ENCODE measurements around the gene PYCR2. TPM values are rescaled to one million over a fixed set of nuclear protein-coding genes. Genes with fewer than 3 reads are reported as not detected.

PYCR2 gene
- total RNA-seq, 4 donors from 2014 or later, result 38.8 to 55.0 (median 41.0) TPM

DNA sequence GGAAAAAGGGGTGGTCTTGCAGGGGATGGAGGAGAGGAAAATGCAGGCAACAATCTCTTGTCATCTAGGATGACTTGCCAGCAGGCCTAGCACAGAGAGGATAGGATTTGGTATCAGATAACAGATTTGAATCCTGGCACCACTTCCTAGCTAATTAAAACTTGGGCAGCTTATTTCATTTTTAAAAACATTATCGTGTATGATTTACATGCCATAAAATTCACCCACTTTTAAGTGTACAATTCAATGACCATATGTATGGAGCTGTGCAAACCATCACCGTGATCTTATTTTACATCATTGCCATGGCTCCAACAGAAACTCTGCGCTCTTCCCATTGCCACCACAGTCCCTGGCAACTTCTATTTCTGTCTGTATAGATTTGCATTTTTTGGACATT, 6.9 kb downstream of the PYCR2 start:
- no peak for TF ChIP-seq CTCF (IDR thresholded peaks at IDR 0.05)
- DNase-seq, result no peak
- H3K9me3 ChIP-seq, result no peaks in the 10 kb centered on the region
- no peak overlapping the region for H3K27ac ChIP-seq
- no peak overlapping the region for H3K4me3 ChIP-seq (replicated peaks in 1 of 3)
- H3K4me1 ChIP-seq, result no peaks in the 10 kb centered on the region
- 93 to 94% methylated on average over 3 of the region's 3 CpGs for WGBS, 2 donors
- H3K27me3 ChIP-seq, result no peaks in the 10 kb centered on the region
- intact Hi-C loops (cut with DNase I), result no loop called here
- peaks cover 3 to 6% of the 10 kb centered on the region in 2 donors for H3K36me3 ChIP-seq

GRCh38 chr1:225915538-225915991, 8.5 kb downstream of the PYCR2 start:
- peaks cover 3 to 6% of the 10 kb centered on the region in 2 donors for H3K36me3 ChIP-seq
- H3K4me1 ChIP-seq, result peaks cover 0 to 8% of the 10 kb centered on the region in 2 donors
- no peaks in the 10 kb centered on the region for H3K27me3 ChIP-seq
- no peak for TF ChIP-seq POLR2A (IDR thresholded peaks at IDR 0.05)
- no peak for TF ChIP-seq CTCF (IDR thresholded peaks at IDR 0.05)
- intact Hi-C loops (cut with DNase I), result no loop called here
- no peak overlapping the region for H3K27ac ChIP-seq
- 81 to 84% methylated on average over 7 of the region's 7 CpGs for WGBS, 2 donors
- H3K4me3 ChIP-seq (replicated peaks in 1 of 3), result no peak overlapping the region
- DNase-seq, result no peak
- no peaks in the 10 kb centered on the region for H3K9me3 ChIP-seq

DNA sequence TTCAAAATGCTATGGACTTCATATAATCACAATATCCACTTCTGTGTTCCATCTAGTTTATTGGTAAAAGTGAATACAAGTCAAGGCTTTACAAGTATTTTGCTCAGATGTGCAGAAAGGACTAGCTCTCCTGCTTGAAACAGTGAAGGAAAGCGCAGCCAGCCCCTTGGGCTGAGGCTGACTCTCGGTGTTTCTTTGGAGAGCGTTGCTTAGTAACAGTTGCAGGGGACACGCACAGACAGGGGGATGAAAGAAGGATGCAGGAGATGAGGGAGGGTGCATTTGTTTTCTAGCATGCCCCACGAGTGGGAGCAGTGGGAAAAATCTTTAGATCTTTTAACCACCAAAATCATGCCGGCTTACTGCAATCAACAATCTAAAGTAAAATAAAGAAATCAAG, 9.1 kb downstream of the PYCR2 start:
- no peaks in the 10 kb centered on the region for H3K9me3 ChIP-seq
- H3K4me3 ChIP-seq (replicated peaks in 1 of 3), result no peak overlapping the region
- peaks cover 0 to 8% of the 10 kb centered on the region in 2 donors for H3K4me1 ChIP-seq
- TF ChIP-seq POLR2A (IDR thresholded peaks at IDR 0.05) (no peak), CTCF (IDR thresholded peaks at IDR 0.05) (no peak)
- H3K27me3 ChIP-seq, result no peaks in the 10 kb centered on the region
- H3K27ac ChIP-seq, result no peak overlapping the region
- peaks cover 2 to 4% of the 10 kb centered on the region in 2 donors for H3K36me3 ChIP-seq
- WGBS, 2 donors, result 91% methylated on average over 6 of the region's 6 CpGs
- no peak for DNase-seq
- intact Hi-C loops (cut with DNase I), result no loop called here

- no peak overlapping the region for H3K27ac ChIP-seq
- intact Hi-C loops (cut with DNase I), result no loop called here
Measured at GRCh38 chr1:225914391-225914790, 9.7 kb downstream of the PYCR2 start.

More at GRCh38 chr1:225914391-225914790, 9.7 kb downstream of the PYCR2 start:
- WGBS, 2 donors, result 80 to 90% methylated on average over 6 of the region's 6 CpGs
- no peak for TF ChIP-seq CTCF (IDR thresholded peaks at IDR 0.05)
- TF ChIP-seq POLR2A (IDR thresholded peaks at IDR 0.05), result no peak
- Histone ChIP-seq H3K4me3 (replicated peaks in 1 of 3) (no peak overlapping the region), H3K36me3 (peaks cover 0 to 3% of the 10 kb centered on the region in 2 donors), H3K27me3 (no peaks in the 10 kb centered on the region), H3K4me1 (peaks cover 0 to 8% of the 10 kb centered on the region in 2 donors), H3K9me3 (no peaks in the 10 kb centered on the region)
- DNase-seq, result no peak
